Activated naive CD8-positive, alpha-beta T cell treated with anti-CD3 and anti-CD28 coated beads, Interleukin-2, amount 10 ng/mL, durations not matched to agents 7 days and 5 days (primary cell): ENCODE data around the gene SKAP1. TPM values are rescaled to one million over a fixed set of nuclear protein-coding genes. Genes with fewer than 3 reads are reported as not detected.

Experiments used
- ATAC-seq: fragments of 150-1000 bp; cut with Tn5 transposase; one replicate; pipeline ENCODE4 v1.10.0; 2021; ENCODE audit warnings: low read depth, moderate library complexity
- POLR2A ChIA-PET: fragments of 350-600 bp; sonication (Branson Sonifier 250); formaldehyde crosslinking; loops from one replicate; lab custom pipeline; 2021; ENCODE audit warnings: antibody characterized with exemption; lab: Charles Lee
- DNase-seq: peaks from one replicate; pipeline ENCODE4 v3.0.0; 2021
- H3K27ac Mint-ChIP-seq: one replicate; pipeline ENCODE4 v1.8.0; 2022; ENCODE audit warnings: mild to moderate bottlenecking, mixed read lengths
- H3K27me3 Mint-ChIP-seq: one replicate; pipeline ENCODE4 v1.8.0; 2022; ENCODE audit warnings: mild to moderate bottlenecking, moderate library complexity, mixed read lengths
- H3K36me3 Mint-ChIP-seq: one replicate; pipeline ENCODE4 v1.8.0; 2021; ENCODE audit warnings: mild to moderate bottlenecking, mixed read lengths
- H3K4me1 Mint-ChIP-seq: one replicate; pipeline ENCODE4 v1.8.0; 2021; ENCODE audit warnings: mixed read lengths
- H3K4me3 Mint-ChIP-seq: one replicate; pipeline ENCODE4 v1.8.0; 2022; ENCODE audit warnings: mild to moderate bottlenecking, moderate library complexity, mixed read lengths
- H3K9me3 Mint-ChIP-seq: one replicate; pipeline ENCODE4 v1.8.0; 2021; ENCODE audit warnings: mixed read lengths
- total RNA-seq, 2 experiments: library from RNA; stranded (reverse); gene quantifications; one replicate each; pipeline ENCODE4 v1.2.3, GENCODE V29; 2021

Gene SKAP1
- total RNA-seq, 2 experiments from 2014 or later, result 96.0 to 98.8 TPM

GRCh38 chr17:48244121-48244711, 185.8 kb downstream of the SKAP1 start:
- peaks cover 2% of the 10 kb centered on the region for H3K36me3 Mint-ChIP-seq
- no peak for DNase-seq
- no peaks in the 10 kb centered on the region for H3K9me3 Mint-ChIP-seq
- H3K4me3 Mint-ChIP-seq, result no peak overlapping the region
- H3K27ac Mint-ChIP-seq, result no peak overlapping the region
- H3K27me3 Mint-ChIP-seq, result no peaks in the 10 kb centered on the region
- ATAC-seq, result no peak
- POLR2A ChIA-PET, result no interaction called here
- peaks cover 38% of the 10 kb centered on the region for H3K4me1 Mint-ChIP-seq

- peaks cover 44% of the 10 kb centered on the region for H3K4me1 Mint-ChIP-seq
- peaks cover 9% of the 10 kb centered on the region for H3K36me3 Mint-ChIP-seq
- no peak overlapping the region for H3K27ac Mint-ChIP-seq
- ATAC-seq (no peak), DNase-seq (no peak)
- no peaks in the 10 kb centered on the region for H3K27me3 Mint-ChIP-seq
- POLR2A ChIA-PET, result no interaction called here
- no peaks in the 10 kb centered on the region for H3K9me3 Mint-ChIP-seq
- no peak overlapping the region for H3K4me3 Mint-ChIP-seq
These were observed 188.1 kb downstream of the SKAP1 start for GRCh38 chr17:48241770-48242497.

GRCh38 chr17:48241131-48241591, 188.9 kb downstream of the SKAP1 start:
- Mint-ChIP-seq H3K27ac (peak overlapping the region; percentile 12), H3K9me3 (no peaks in the 10 kb centered on the region), H3K4me3 (peak overlapping the region; percentile 21), H3K36me3 (peaks cover 11% of the 10 kb centered on the region), H3K27me3 (no peaks in the 10 kb centered on the region), H3K4me1 (peaks cover 50% of the 10 kb centered on the region)
- peak; percentile 88 for ATAC-seq
- POLR2A ChIA-PET, result interaction anchor here (0.8 kb wide), 1 partner anchor 8 kb away, joined by 3 read pairs; no protein-coding TSS in a partner anchor
- peak; percentile 31 for DNase-seq

- POLR2A ChIA-PET, result interaction anchor here (0.8 kb wide), 1 partner anchor 9 kb away, joined by 3 read pairs; no protein-coding TSS in a partner anchor
- ATAC-seq (no peak), DNase-seq (no peak)
- H3K4me1 Mint-ChIP-seq, result peaks cover 50% of the 10 kb centered on the region
- peak overlapping the region; percentile 21 for H3K4me3 Mint-ChIP-seq
- peaks cover 11% of the 10 kb centered on the region for H3K36me3 Mint-ChIP-seq
- no peaks in the 10 kb centered on the region for H3K9me3 Mint-ChIP-seq
- no peaks in the 10 kb centered on the region for H3K27me3 Mint-ChIP-seq
- H3K27ac Mint-ChIP-seq, result no peak overlapping the region
These were observed 189.4 kb downstream of the SKAP1 start for GRCh38 chr17:48240562-48241130.

- H3K36me3 Mint-ChIP-seq, result peaks cover 14% of the 10 kb centered on the region
- no peaks in the 10 kb centered on the region for H3K27me3 Mint-ChIP-seq
- POLR2A ChIA-PET, result interaction anchor here (0.8 kb wide), 1 partner anchor 9 kb away, joined by 3 read pairs; no protein-coding TSS in a partner anchor
- H3K4me3 Mint-ChIP-seq, result no peak overlapping the region
- no peak for DNase-seq
- peaks cover 50% of the 10 kb centered on the region for H3K4me1 Mint-ChIP-seq
- H3K27ac Mint-ChIP-seq, result no peak overlapping the region
- ATAC-seq, result no peak
- no peaks in the 10 kb centered on the region for H3K9me3 Mint-ChIP-seq
These were observed 189.9 kb downstream of the SKAP1 start for GRCh38 chr17:48240122-48240521.

GRCh38 chr17:48239603-48239995, 190.4 kb downstream of the SKAP1 start:
- Mint-ChIP-seq H3K4me3 (no peak overlapping the region), H3K27me3 (no peaks in the 10 kb centered on the region), H3K4me1 (peaks cover 47% of the 10 kb centered on the region), H3K9me3 (no peaks in the 10 kb centered on the region), H3K27ac (no peak overlapping the region), H3K36me3 (peaks cover 17% of the 10 kb centered on the region)
- no peak for ATAC-seq
- POLR2A ChIA-PET, result no interaction called here
- no peak for DNase-seq

- H3K27me3 Mint-ChIP-seq, result no peaks in the 10 kb centered on the region
- no peak for DNase-seq
- no peaks in the 10 kb centered on the region for H3K9me3 Mint-ChIP-seq
- peaks cover 21% of the 10 kb centered on the region for H3K36me3 Mint-ChIP-seq
- H3K4me3 Mint-ChIP-seq, result no peak overlapping the region
- peaks cover 41% of the 10 kb centered on the region for H3K4me1 Mint-ChIP-seq
- POLR2A ChIA-PET, result no interaction called here
- no peak overlapping the region for H3K27ac Mint-ChIP-seq
- no peak for ATAC-seq
These were observed 190.9 kb downstream of the SKAP1 start for GRCh38 chr17:48238933-48239602.

GRCh38 chr17:48237456-48237855, 192.6 kb downstream of the SKAP1 start:
- peaks cover 37% of the 10 kb centered on the region for H3K4me1 Mint-ChIP-seq
- ATAC-seq (no peak), DNase-seq (no peak)
- H3K36me3 Mint-ChIP-seq, result peaks cover 27% of the 10 kb centered on the region
- no peaks in the 10 kb centered on the region for H3K27me3 Mint-ChIP-seq
- no peak overlapping the region for H3K27ac Mint-ChIP-seq
- H3K9me3 Mint-ChIP-seq, result no peaks in the 10 kb centered on the region
- POLR2A ChIA-PET, result no interaction called here
- no peak overlapping the region for H3K4me3 Mint-ChIP-seq

GRCh38 chr17:48236681-48237134, 193.3 kb downstream of the SKAP1 start:
- no peak for DNase-seq
- no peaks in the 10 kb centered on the region for H3K9me3 Mint-ChIP-seq
- H3K36me3 Mint-ChIP-seq, result peaks cover 29% of the 10 kb centered on the region
- H3K4me3 Mint-ChIP-seq, result no peak overlapping the region
- no peaks in the 10 kb centered on the region for H3K27me3 Mint-ChIP-seq
- peaks cover 34% of the 10 kb centered on the region for H3K4me1 Mint-ChIP-seq
- no peak overlapping the region for H3K27ac Mint-ChIP-seq
- ATAC-seq, result peak; percentile 46
- POLR2A ChIA-PET, result no interaction called here

- ATAC-seq (no peak), DNase-seq (no peak)
- Mint-ChIP-seq H3K27ac (no peak overlapping the region), H3K4me3 (no peak overlapping the region), H3K9me3 (no peaks in the 10 kb centered on the region), H3K36me3 (peaks cover 34% of the 10 kb centered on the region), H3K27me3 (no peaks in the 10 kb centered on the region), H3K4me1 (peaks cover 23% of the 10 kb centered on the region)
- POLR2A ChIA-PET, result no interaction called here
These were observed 195.1 kb downstream of the SKAP1 start for GRCh38 chr17:48234922-48235321.

- Mint-ChIP-seq H3K9me3 (no peaks in the 10 kb centered on the region), H3K4me1 (peaks cover 15% of the 10 kb centered on the region), H3K36me3 (peaks cover 31% of the 10 kb centered on the region), H3K4me3 (no peak overlapping the region), H3K27me3 (no peaks in the 10 kb centered on the region), H3K27ac (no peak overlapping the region)
- ATAC-seq (no peak), DNase-seq (no peak)
- POLR2A ChIA-PET, result interaction anchor here (0.6 kb wide), 1 partner anchor 10 kb away, joined by 6 read pairs; no protein-coding TSS in a partner anchor
These were observed 197.7 kb downstream of the SKAP1 start for GRCh38 chr17:48231995-48232959.

- peaks cover 27% of the 10 kb centered on the region for H3K36me3 Mint-ChIP-seq
- peaks cover 12% of the 10 kb centered on the region for H3K4me1 Mint-ChIP-seq
- H3K4me3 Mint-ChIP-seq, result no peak overlapping the region
- DNase-seq, result no peak
- POLR2A ChIA-PET, result no interaction called here
- H3K27me3 Mint-ChIP-seq, result no peaks in the 10 kb centered on the region
- ATAC-seq, result no peak
- H3K9me3 Mint-ChIP-seq, result no peaks in the 10 kb centered on the region
- no peak overlapping the region for H3K27ac Mint-ChIP-seq
These were observed 200.1 kb downstream of the SKAP1 start for GRCh38 chr17:48229936-48230335.
